ENCODE measurements around the gene CFAP61. TPM values are rescaled to one million over a fixed set of nuclear protein-coding genes. Genes with fewer than 3 reads are reported as not detected.

The CFAP61 gene, protein sequence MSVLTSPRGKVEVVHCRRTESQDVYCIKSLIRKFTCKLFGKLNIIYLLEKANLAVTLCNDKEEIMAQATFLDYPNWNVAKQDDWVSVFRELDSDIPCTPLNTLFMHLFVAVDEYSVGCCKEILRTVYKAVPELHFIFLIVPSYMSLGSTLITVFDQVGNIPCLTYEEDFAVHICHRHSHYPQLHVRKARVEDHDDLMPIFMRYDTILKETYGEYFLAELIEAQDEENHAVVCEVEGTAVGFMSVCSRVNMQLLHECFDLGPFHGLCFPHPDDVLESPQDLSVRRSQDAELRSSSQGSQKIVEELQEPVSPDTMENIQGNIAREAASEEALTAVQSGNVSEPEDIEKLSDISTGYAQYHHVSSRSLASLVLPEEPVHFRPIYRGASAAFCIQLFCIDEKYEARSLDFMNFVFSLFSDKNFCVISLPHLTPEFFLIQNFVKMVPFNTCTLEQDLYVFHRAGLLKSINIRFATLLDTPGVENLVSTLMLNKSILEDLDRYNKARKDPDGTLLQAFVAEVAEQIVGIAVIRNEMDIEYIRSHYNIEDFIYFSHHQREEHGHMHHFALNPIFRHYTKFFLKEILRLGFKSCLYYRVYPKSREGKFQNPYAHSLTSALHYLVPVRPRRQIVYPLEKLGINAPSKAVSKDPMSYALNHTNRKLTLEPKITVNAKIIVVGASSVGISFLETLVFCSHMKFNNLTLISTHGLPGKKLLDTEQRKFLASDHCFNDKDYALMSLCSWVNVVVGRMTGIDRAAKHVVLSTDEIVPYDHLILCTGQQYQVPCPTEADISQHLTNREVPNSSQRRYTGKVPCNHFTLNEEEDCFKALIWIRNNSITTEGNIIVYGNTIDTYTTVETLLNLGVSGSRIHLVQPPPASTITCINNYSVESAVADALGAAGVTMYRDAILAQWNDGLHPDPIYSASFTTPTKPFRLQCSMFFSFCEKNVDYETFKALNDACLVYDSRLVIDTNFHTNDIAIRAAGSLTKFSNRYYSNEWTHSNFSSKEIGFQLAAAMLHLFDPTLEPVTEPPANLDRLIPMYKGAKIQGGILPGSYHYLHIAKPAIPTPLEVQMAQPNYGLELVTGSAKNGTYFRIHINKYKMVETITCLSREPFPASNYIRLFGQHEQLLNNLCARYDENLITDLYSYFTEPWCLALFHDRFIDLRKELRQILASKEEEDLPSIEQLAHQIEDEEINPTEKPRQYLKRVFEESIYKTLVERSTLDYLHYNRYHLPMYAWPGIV
- total RNA-seq (2014; rRNA removed): not detected in 2 replicates
- percentile 11 among the genes with signal in this experiment for Bru-seq, nascent RNA
- percentile 12 among the genes with signal in this experiment for BruChase-seq, experiment 1, labeled RNA remaining after a 6-hour chase
- BruChase-seq, experiment 2, labeled RNA remaining after a 2-hour chase: percentile 20 among the genes with signal in this experiment
- long read RNA-seq: 0 reads

DNA sequence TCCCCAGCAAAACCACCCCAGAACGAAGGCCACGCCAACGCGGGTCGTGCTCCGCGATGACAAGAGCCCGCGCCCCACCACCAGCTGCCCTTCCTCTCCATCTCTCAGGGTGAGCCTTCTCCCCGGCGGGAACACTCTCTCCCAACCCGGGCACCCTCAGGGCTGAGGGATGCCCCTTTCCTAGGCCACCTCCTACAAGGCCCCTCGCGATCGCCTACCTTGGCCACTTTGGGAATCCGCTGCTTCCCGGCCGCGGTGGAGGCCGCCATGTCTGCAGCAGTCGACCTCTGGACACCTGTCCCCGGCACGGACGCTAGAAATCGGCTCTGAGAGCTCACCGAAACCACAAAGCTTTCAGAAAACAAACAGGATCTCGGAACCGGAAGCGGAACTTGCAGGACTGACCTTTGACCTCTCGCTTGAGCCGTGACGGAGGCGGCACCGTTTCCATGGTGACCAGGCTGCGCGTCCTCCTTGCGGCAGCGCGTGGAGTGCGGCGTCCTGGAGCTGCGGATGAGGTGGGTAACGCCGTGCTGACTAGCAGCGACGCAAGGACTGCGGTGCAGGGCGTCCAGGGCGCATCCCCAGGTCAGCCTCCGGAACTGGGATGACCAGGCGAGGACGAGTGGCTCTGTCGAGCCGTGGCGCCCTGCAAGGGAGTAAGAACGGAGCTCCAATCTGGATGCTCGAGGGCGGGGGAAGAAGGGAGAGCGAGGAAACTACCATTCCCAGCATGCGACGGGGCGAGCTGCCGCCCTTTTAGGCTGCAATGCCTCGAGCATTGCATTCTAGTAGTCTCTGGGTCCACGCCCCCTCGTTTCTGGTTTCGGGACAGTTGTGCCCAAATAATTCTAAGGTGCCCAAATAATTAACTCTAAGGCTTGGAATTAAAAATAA is at the start of gene CFAP61, which contains the start of gene CRNKL1:
TSS of gene CFAP61 (plus strand) at position 459 of the 897 bp plus-strand sequence. CDS start 4,122 bp downstream, outside the sequence.
TSS of gene CRNKL1 (minus strand) at position 393 of the 897 bp plus-strand sequence. CDS start at position 269, 124 bp downstream.
- no peaks in the 10 kb centered on the region for H3K9me3 ChIP-seq (ENCODE audit: low read length)
- peak within 1 kb of the TSS; percentile 54 for H3K27ac ChIP-seq (ENCODE audit: low read length)
- peaks cover 10% of the 10 kb centered on the region for H3K4me1 ChIP-seq (ENCODE audit: insufficient read depth, low read length)
- TF ChIP-seq, protein P1, sequence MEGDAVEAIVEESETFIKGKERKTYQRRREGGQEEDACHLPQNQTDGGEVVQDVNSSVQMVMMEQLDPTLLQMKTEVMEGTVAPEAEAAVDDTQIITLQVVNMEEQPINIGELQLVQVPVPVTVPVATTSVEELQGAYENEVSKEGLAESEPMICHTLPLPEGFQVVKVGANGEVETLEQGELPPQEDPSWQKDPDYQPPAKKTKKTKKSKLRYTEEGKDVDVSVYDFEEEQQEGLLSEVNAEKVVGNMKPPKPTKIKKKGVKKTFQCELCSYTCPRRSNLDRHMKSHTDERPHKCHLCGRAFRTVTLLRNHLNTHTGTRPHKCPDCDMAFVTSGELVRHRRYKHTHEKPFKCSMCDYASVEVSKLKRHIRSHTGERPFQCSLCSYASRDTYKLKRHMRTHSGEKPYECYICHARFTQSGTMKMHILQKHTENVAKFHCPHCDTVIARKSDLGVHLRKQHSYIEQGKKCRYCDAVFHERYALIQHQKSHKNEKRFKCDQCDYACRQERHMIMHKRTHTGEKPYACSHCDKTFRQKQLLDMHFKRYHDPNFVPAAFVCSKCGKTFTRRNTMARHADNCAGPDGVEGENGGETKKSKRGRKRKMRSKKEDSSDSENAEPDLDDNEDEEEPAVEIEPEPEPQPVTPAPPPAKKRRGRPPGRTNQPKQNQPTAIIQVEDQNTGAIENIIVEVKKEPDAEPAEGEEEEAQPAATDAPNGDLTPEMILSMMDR (conservative IDR thresholded peaks at IDR 0.05; ENCODE audit: low read depth, low read length): no peak
- TF ChIP-seq EZH2phosphoT487 (IDR thresholded peaks at IDR 0.05; ENCODE audit: borderline replicate concordance, low read length) (no peak), EZH2 (IDR thresholded peaks at IDR 0.05; ENCODE audit: low read length, unreplicated experiment) (no peak)
- ChIA-PET POLR2A (ENCODE audit: unreplicated experiment) (interaction anchor here (0.6 to 0.9 kb wide), 4 partner anchors 17 to 1251 kb away, joined by 3 to 4 read pairs (median 4); partner anchors contain the start of genes NAA20 and XRN2), CTCF (interaction anchor here (0.5 to 0.9 kb wide), 6 partner anchors 50 to 660 kb away, joined by 3 to 8 read pairs (median 3); partner anchors contain the start of gene RALGAPA2)
- no TSS peak for BruUV-seq (replicated peaks)
- no peaks in the 10 kb centered on the region for H3K9me2 ChIP-seq (replicated peaks; ENCODE audit: low read length)
- peak; percentile 99 for DNase-seq
- peaks cover 9% of the 10 kb centered on the region; the same call in 1 of the 2 replicates for H3K27me3 ChIP-seq (ENCODE audit: low read length)
- peaks cover 22% of the 10 kb centered on the region for H3K79me2 ChIP-seq (ENCODE audit: low read length)
- H2AFZ ChIP-seq (ENCODE audit: low read length): peak within 1 kb of the TSS; percentile 84
- peak within 1 kb of the TSS; percentile 81 for H3K9ac ChIP-seq (ENCODE audit: low read length)
- peak; percentile 94 for ATAC-seq
- no peaks in the 10 kb centered on the region for H4K20me1 ChIP-seq (ENCODE audit: low read length)
- intact Hi-C loops (cut with micrococcal nuclease): loop anchor here (2.0 kb wide), 1 partner anchor 36 kb away; the partner anchor contains the start of gene NAA20
- peak within 1 kb of the TSS; percentile 86 for H3K4me2 ChIP-seq (ENCODE audit: low read length)
- peaks cover 26% of the 10 kb centered on the region for H3K36me3 ChIP-seq (ENCODE audit: low read depth, low read length)
- H3K4me3 ChIP-seq (ENCODE audit: low read length): peak within 1 kb of the TSS; percentile 91
- no peaks in the 10 kb centered on the region for H3F3A ChIP-seq (ENCODE audit: low read length, unreplicated experiment)
